GM23338 (cell line): ENCODE measurements around the gene HCLS1. TPM values are rescaled to one million over a fixed set of nuclear protein-coding genes. Genes with fewer than 3 reads are reported as not detected.

Source experiments
- ATAC-seq: fragments of 200-7000 bp; cut with Tn5 transposase; 3 replicates; pipeline ENCODE4 v1.9.1; 2020
- DNase-seq: peaks from one replicate; pipeline ENCODE4 v3.0.0-alpha.2; 2015; ENCODE audit warnings: low spot score
- H2AFZ ChIP-seq: fragments of 200-600 bp; sonication (generic); 2 replicates; pipeline ENCODE4 v1.8.0; 2016; ENCODE audit warnings: antibody characterized with exemption, mild to moderate bottlenecking, moderate library complexity
- H3F3A ChIP-seq: fragments of 200-600 bp; sonication (generic); replicated peaks from 2 replicates; pipeline ENCODE4 v1.8.0; 2017; ENCODE audit warnings: antibody characterized with exemption, mixed run types, low read depth
- H3K27ac ChIP-seq: fragments of 200-600 bp; sonication (generic); 2 replicates; pipeline ENCODE4 v1.6.1; 2016; ENCODE audit warnings: low read depth
- H3K27me3 ChIP-seq: fragments of 200-600 bp; sonication (generic); 2 replicates; pipeline ENCODE4 v1.8.0; 2016; ENCODE audit warnings: mild to moderate bottlenecking, mixed run types, moderate library complexity; ENCODE audit not compliant: insufficient read depth
- H3K36me3 ChIP-seq: fragments of 200-600 bp; sonication (generic); 2 replicates; pipeline ENCODE4 v1.8.0; 2016; ENCODE audit warnings: mild to moderate bottlenecking; ENCODE audit not compliant: insufficient read depth
- H3K4me1 ChIP-seq: fragments of 200-600 bp; sonication (generic); 2 replicates; pipeline ENCODE4 v1.8.0; 2016; ENCODE audit warnings: mild to moderate bottlenecking, moderate library complexity; ENCODE audit not compliant: insufficient read depth
- H3K4me2 ChIP-seq: fragments of 200-600 bp; sonication (generic); 2 replicates; pipeline ENCODE4 v1.7.1; 2017; ENCODE audit warnings: mixed run types
- H3K4me3 ChIP-seq: fragments of 200-600 bp; sonication (generic); 2 replicates; pipeline ENCODE4 v1.6.1; 2016; ENCODE audit warnings: mixed run types
- H3K79me2 ChIP-seq: fragments of 200-600 bp; sonication (generic); replicated peaks from 2 replicates; pipeline ENCODE4 v1.8.0; 2017; ENCODE audit warnings: mild to moderate bottlenecking; ENCODE audit not compliant: insufficient read depth
- H3K9me2 ChIP-seq: fragments of 200-600 bp; sonication (generic); 2 replicates; pipeline ENCODE4 v1.8.0; 2017; ENCODE audit not compliant: insufficient read depth
- H4K20me1 ChIP-seq: fragments of 200-600 bp; sonication (generic); replicated peaks from 2 replicates; pipeline ENCODE4 v1.8.0; 2017; ENCODE audit warnings: mild to moderate bottlenecking; ENCODE audit not compliant: insufficient read depth
- H3K27ac Mint-ChIP-seq: 2 replicates; pipeline ENCODE4 v1.8.0; 2020; ENCODE audit warnings: inconsistent platforms, mild to moderate bottlenecking, moderate library complexity, mixed read lengths
- H3K27me3 Mint-ChIP-seq: 3 replicates; pipeline ENCODE4 v1.8.0; 2022; ENCODE audit warnings: low read depth, mild to moderate bottlenecking, moderate library complexity, mixed read lengths, inconsistent platforms; ENCODE audit not compliant: insufficient read depth, poor library complexity
- H3K36me3 Mint-ChIP-seq: 3 replicates; pipeline ENCODE4 v1.8.0; 2021; ENCODE audit warnings: low read depth, mild to moderate bottlenecking, inconsistent platforms, moderate library complexity, mixed read lengths
- H3K4me1 Mint-ChIP-seq: 3 replicates; pipeline ENCODE4 v1.8.0; 2020; ENCODE audit warnings: mild to moderate bottlenecking, inconsistent platforms, mixed read lengths
- H3K4me3 Mint-ChIP-seq: 3 replicates; pipeline ENCODE4 v1.8.0; 2021; ENCODE audit warnings: moderate library complexity, mild to moderate bottlenecking, inconsistent platforms, mixed read lengths
- H3K9me3 Mint-ChIP-seq: 3 replicates; pipeline ENCODE4 v1.8.0; 2020; ENCODE audit warnings: moderate library complexity, mild to moderate bottlenecking, inconsistent platforms, mixed read lengths
- CREB1 ChIP-seq: fragments of 250-450 bp; sonication (Bioruptor Pico); IDR thresholded peaks from 2 replicates; pipeline ENCODE4 v1.5.0; 2020; ENCODE audit warnings: low read depth, mild to moderate bottlenecking, moderate library complexity
- ETS1 ChIP-seq: IDR thresholded peaks from 2 replicates; pipeline ENCODE4 v1.6.1; 2016; ENCODE audit warnings: antibody characterized with exemption
- EZH2 ChIP-seq: fragments of 200-600 bp; sonication (generic); IDR thresholded peaks from one replicate; pipeline ENCODE4 v1.8.0; 2017; ENCODE audit warnings: antibody characterized with exemption, mild to moderate bottlenecking, low read depth; ENCODE audit not compliant: unreplicated experiment
- JUNB ChIP-seq: IDR thresholded peaks from one replicate; pipeline ENCODE4 v1.6.1; 2016; ENCODE audit warnings: antibody characterized with exemption; ENCODE audit not compliant: unreplicated experiment
- NANOG ChIP-seq: IDR thresholded peaks from 2 replicates; pipeline ENCODE4 v1.6.1; 2016; ENCODE audit warnings: antibody characterized with exemption, borderline replicate concordance
- POLR2AphosphoS5 ChIP-seq: IDR thresholded peaks from 2 replicates; pipeline ENCODE4 v1.6.1; 2016; ENCODE audit warnings: antibody characterized with exemption, low read depth
- STAT1 ChIP-seq: IDR thresholded peaks from one replicate; pipeline ENCODE4 v1.6.1; 2016; ENCODE audit warnings: antibody characterized with exemption; ENCODE audit not compliant: unreplicated experiment
- ZNF462 ChIP-seq: fragments of 250-450 bp; sonication (Bioruptor Pico); IDR thresholded peaks from 2 replicates; pipeline ENCODE4 v1.5.0; 2020; ENCODE audit warnings: mild to moderate bottlenecking, moderate library complexity
- polyA plus RNA-seq: library from polyadenylated mRNA; unstranded; fragments of >200 nt; fragmentation: Nextera tagmentation; extraction: Ambion mirVana; gene quantifications from 2 replicates; pipeline ENCODE4 v1.2.1, GENCODE V29; 2016
- total RNA-seq: library from RNA; depleted of rRNA; stranded (reverse); fragments of >200 nt; shearing (Covaris generic); gene quantifications from 2 replicates; pipeline ENCODE4 v1.2.3, GENCODE V29; 2014
- TF ChIP-seq, protein P1 (sequence below), 2 experiments: fragments of 200-600 bp in 1 of 2; sonication (generic) in 1 of 2; conservative IDR thresholded peaks; 2 replicates each; pipeline versions ENCODE4 v1.5.1 to v1.6.1; 2016 to 2017; ENCODE audit warnings: antibody characterized with exemption in 2 of 2, low read depth in 2 of 2, mild to moderate bottlenecking in 2 of 2, moderate library complexity in 1 of 2
- TF ChIP-seq, protein P2 (sequence below): IDR thresholded peaks from one replicate; pipeline ENCODE4 v1.6.1; 2018; ENCODE audit warnings: antibody characterized with exemption; ENCODE audit not compliant: unreplicated experiment

HCLS1 gene
- total and polyA plus RNA-seq, 2 experiments from 2014 or later, result 0.66 to 1.1 TPM

- no peak for TF ChIP-seq ETS1
- TF ChIP-seq POLR2AphosphoS5, result no peak
These were observed 62.1 kb downstream of the HCLS1 start (continued) for GRCh38 chr3:121598564-121598963.

DNA sequence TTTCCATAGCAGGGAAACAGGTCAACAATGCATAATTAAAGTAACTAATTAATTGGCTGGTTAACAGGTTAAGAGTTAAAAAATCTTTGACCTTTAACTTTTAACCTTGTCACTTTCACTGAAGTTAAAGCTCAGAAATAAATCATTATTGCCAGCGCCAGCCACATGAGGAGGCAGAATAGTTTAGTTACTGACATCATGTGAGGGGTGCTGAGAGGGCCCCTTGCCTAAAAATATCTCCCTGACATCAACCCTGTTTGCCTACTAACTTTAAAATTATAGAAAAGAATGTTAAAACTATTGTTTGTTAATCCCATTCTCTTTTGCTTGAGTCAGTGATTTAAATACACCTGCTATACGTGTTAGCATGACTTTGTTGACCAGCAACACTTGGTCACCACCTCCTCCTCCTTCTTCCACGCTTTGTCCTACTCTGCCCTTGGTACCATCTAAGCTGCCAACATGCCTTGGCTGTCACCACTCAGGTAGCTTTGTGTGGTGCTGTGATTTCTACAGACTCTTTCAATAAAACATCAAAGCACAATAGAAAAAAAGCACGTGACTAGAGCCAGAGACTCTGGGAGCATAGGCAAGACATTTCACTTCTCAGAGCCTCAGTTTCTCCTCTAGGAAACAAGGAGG is 64.8 kb downstream of the HCLS1 start:
- no peaks in the 10 kb centered on the region for H3K9me2 ChIP-seq
- no peak overlapping the region for H3K27ac ChIP-seq
- H2AFZ ChIP-seq, result peak overlapping the region; percentile 44; the same call in 1 of the 2 replicates
- H3K4me1 ChIP-seq, result peaks cover 40% of the 10 kb centered on the region
- DNase-seq, result no peak
- Mint-ChIP-seq H3K27me3 (peaks cover 14% of the 10 kb centered on the region), H3K27ac (no peak overlapping the region; the same call in 1 of the 2 replicates), H3K4me1 (peaks cover 54% of the 10 kb centered on the region), H3K36me3 (no peaks in the 10 kb centered on the region), H3K4me3 (no peak overlapping the region), H3K9me3 (no peaks in the 10 kb centered on the region)
- H3K4me2 ChIP-seq, result no peak overlapping the region
- H3K27me3 ChIP-seq, result no peaks in the 10 kb centered on the region
- H3K79me2 ChIP-seq, result no peaks in the 10 kb centered on the region
- 0 out of 2 replicates have a peak, but pooled peaks cover 3% of the 10 kb centered on the region for H3F3A ChIP-seq
- no peaks in the 10 kb centered on the region for H3K36me3 ChIP-seq
- H3K4me3 ChIP-seq, result no peak overlapping the region
- no peaks in the 10 kb centered on the region for H4K20me1 ChIP-seq
- ATAC-seq, result no peak
- TF ChIP-seq, protein P1, sequence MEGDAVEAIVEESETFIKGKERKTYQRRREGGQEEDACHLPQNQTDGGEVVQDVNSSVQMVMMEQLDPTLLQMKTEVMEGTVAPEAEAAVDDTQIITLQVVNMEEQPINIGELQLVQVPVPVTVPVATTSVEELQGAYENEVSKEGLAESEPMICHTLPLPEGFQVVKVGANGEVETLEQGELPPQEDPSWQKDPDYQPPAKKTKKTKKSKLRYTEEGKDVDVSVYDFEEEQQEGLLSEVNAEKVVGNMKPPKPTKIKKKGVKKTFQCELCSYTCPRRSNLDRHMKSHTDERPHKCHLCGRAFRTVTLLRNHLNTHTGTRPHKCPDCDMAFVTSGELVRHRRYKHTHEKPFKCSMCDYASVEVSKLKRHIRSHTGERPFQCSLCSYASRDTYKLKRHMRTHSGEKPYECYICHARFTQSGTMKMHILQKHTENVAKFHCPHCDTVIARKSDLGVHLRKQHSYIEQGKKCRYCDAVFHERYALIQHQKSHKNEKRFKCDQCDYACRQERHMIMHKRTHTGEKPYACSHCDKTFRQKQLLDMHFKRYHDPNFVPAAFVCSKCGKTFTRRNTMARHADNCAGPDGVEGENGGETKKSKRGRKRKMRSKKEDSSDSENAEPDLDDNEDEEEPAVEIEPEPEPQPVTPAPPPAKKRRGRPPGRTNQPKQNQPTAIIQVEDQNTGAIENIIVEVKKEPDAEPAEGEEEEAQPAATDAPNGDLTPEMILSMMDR (conservative IDR thresholded peaks at IDR 0.05; ENCODE audit: low read depth in 2 of 2), result no peak
- TF ChIP-seq EZH2 (no peak), STAT1 (no peak), CREB1 (CRISPR knock-in tag) (no peak), POLR2AphosphoS5 (no peak), ZNF462 (CRISPR knock-in tag) (no peak), ETS1 (no peak), NANOG (no peak), JUNB (no peak)
- TF ChIP-seq, protein P2, sequence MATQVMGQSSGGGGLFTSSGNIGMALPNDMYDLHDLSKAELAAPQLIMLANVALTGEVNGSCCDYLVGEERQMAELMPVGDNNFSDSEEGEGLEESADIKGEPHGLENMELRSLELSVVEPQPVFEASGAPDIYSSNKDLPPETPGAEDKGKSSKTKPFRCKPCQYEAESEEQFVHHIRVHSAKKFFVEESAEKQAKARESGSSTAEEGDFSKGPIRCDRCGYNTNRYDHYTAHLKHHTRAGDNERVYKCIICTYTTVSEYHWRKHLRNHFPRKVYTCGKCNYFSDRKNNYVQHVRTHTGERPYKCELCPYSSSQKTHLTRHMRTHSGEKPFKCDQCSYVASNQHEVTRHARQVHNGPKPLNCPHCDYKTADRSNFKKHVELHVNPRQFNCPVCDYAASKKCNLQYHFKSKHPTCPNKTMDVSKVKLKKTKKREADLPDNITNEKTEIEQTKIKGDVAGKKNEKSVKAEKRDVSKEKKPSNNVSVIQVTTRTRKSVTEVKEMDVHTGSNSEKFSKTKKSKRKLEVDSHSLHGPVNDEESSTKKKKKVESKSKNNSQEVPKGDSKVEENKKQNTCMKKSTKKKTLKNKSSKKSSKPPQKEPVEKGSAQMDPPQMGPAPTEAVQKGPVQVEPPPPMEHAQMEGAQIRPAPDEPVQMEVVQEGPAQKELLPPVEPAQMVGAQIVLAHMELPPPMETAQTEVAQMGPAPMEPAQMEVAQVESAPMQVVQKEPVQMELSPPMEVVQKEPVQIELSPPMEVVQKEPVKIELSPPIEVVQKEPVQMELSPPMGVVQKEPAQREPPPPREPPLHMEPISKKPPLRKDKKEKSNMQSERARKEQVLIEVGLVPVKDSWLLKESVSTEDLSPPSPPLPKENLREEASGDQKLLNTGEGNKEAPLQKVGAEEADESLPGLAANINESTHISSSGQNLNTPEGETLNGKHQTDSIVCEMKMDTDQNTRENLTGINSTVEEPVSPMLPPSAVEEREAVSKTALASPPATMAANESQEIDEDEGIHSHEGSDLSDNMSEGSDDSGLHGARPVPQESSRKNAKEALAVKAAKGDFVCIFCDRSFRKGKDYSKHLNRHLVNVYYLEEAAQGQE, result no peak
